Ovary (tissue), 3 donors: ENCODE data around the gene SH2D7.

Source experiments
- EP300 ChIP-seq: sonication (generic); formaldehyde crosslinking; IDR thresholded peaks from one replicate; pipeline ENCODE4 v1.6.1; 2017; ENCODE audit warnings: antibody characterized with exemption
- POLR2A ChIP-seq: fragments of 450-650 bp; IDR thresholded peaks from one replicate; pipeline ENCODE4 v1.6.1; 2017; ENCODE audit warnings: antibody characterized with exemption, mild to moderate bottlenecking, moderate library complexity
- TF ChIP-seq, protein P1 (sequence below), 3 donors: fragments of 450-650 bp in 2 of 3; fragments of 200-600 bp in 1 of 3; IDR thresholded peaks; one replicate each; pipeline versions ENCODE4 v1.5.1 to v1.8.0; 2016 to 2022; ENCODE audit warnings: antibody characterized with exemption in 3 of 3, mild to moderate bottlenecking in 1 of 3
- donor health status: DM: no; HTN: no; CAD: no.

DNA sequence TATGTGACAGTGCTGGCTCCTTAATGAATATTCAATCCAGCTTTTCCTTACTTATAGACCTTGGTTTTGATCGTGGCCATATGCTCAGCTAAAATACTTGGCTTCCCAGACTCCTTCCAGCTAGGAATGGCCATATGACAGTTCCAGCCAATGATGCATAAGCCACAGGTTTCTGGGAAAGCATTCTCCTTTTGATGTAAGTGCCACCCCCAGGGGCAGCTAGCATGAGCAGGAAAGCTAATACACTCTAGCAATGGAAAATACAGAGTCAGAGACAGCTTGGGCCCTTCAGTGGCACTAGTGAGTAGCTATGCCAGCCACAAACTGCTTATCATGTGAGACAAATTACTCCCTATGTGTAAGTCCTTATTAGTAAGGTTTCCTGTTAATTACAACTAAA, 41.5 kb upstream of the SH2D7 start:
- no peak for TF ChIP-seq POLR2A
- no peak for TF ChIP-seq EP300
- TF ChIP-seq, protein P1, sequence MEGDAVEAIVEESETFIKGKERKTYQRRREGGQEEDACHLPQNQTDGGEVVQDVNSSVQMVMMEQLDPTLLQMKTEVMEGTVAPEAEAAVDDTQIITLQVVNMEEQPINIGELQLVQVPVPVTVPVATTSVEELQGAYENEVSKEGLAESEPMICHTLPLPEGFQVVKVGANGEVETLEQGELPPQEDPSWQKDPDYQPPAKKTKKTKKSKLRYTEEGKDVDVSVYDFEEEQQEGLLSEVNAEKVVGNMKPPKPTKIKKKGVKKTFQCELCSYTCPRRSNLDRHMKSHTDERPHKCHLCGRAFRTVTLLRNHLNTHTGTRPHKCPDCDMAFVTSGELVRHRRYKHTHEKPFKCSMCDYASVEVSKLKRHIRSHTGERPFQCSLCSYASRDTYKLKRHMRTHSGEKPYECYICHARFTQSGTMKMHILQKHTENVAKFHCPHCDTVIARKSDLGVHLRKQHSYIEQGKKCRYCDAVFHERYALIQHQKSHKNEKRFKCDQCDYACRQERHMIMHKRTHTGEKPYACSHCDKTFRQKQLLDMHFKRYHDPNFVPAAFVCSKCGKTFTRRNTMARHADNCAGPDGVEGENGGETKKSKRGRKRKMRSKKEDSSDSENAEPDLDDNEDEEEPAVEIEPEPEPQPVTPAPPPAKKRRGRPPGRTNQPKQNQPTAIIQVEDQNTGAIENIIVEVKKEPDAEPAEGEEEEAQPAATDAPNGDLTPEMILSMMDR (IDR thresholded peaks at IDR 0.05) = no peak
